SK-N-SH (cell line): ENCODE measurements around the gene EVL. TPM values are rescaled to one million over a fixed set of nuclear protein-coding genes. Genes with fewer than 3 reads are reported as not detected.

ENCODE experiments used
- CTCF ChIA-PET: fragments of 300-600, 350-600 bp; formaldehyde crosslinking; extraction: SDS; loops from one replicate; lab custom pipeline; 2021; lab: Yijun Ruan, JAX
- POLR2A ChIA-PET: fragments of 350-600 bp; sonication (Branson Sonifier 250); formaldehyde crosslinking; extraction: SDS; loops from one replicate; lab custom pipeline; 2020; ENCODE audit warnings: antibody characterized with exemption, inconsistent platforms; lab: Yijun Ruan, JAX
- DNase-seq: peaks from one replicate; pipeline ENCODE4 v3.0.0; 2012
- H2AFZ ChIP-seq: fragments of 200-600 bp; sonication (generic); 2 replicates; pipeline ENCODE4 v1.8.1; 2016; ENCODE audit warnings: antibody characterized with exemption, mild to moderate bottlenecking, low read depth
- H3F3A ChIP-seq: fragments of 200-600 bp; sonication (generic); replicated peaks from 2 replicates; pipeline ENCODE3; 2016; ENCODE audit warnings: antibody characterized with exemption, mild to moderate bottlenecking; ENCODE audit not compliant: insufficient read depth
- H3K27ac ChIP-seq, 2 experiments: fragments of 200-500 bp in 1 of 2; fragments of 200-600 bp in 1 of 2; sonication (Bioruptor generic) in 1 of 2; sonication (generic), shearing (Covaris generic) in 1 of 2; 2 replicates each; pipeline versions ENCODE4 v1.5.1 to v1.6.1; 2014 to 2016; ENCODE audit warnings: low read depth in 2 of 2, inconsistent platforms in 1 of 2, low read length in 1 of 2, mild to moderate bottlenecking in 1 of 2, mixed read lengths in 1 of 2
- H3K27me3 ChIP-seq: fragments of 200-600 bp; sonication (generic), shearing (Covaris generic); 2 replicates; pipeline ENCODE4 v1.6.1; 2016; ENCODE audit warnings: mixed run types; ENCODE audit not compliant: insufficient read depth
- H3K36me3 ChIP-seq, 2 experiments: fragments of 200-500 bp in 1 of 2; fragments of 200-600 bp in 1 of 2; sonication (Bioruptor generic) in 1 of 2; sonication (generic) in 1 of 2; replicated peaks in 1 of 2; 2 replicates each; pipeline versions ENCODE3 to v1.5.1; 2014 to 2016; ENCODE audit warnings: low read length in 1 of 2, mild to moderate bottlenecking in 1 of 2; ENCODE audit not compliant: insufficient read depth in 2 of 2, control insufficient read depth in 1 of 2
- H3K4me1 ChIP-seq, 2 experiments: fragments of 200-500 bp in 1 of 2; fragments of 200-600 bp in 1 of 2; sonication (Bioruptor generic) in 1 of 2; sonication (generic), shearing (Covaris generic) in 1 of 2; 2 replicates each; pipeline versions ENCODE4 v1.5.1 to v1.6.1; 2014 to 2016; ENCODE audit warnings: low read depth in 1 of 2, low read length in 1 of 2, mixed run types in 1 of 2; ENCODE audit not compliant: insufficient read depth in 2 of 2, control insufficient read depth in 1 of 2
- H3K4me2 ChIP-seq: fragments of 200-600 bp; sonication (generic), shearing (Covaris generic); 2 replicates; pipeline ENCODE4 v1.6.1; 2017; ENCODE audit warnings: mixed run types
- H3K4me3 ChIP-seq, 2 experiments: fragments of 200-500 bp in 1 of 2; fragments of 200-600 bp in 1 of 2; sonication (Bioruptor generic) in 1 of 2; sonication (generic), shearing (Covaris generic) in 1 of 2; 2 replicates each; pipeline versions ENCODE4 v1.5.1 to v1.8.1; 2014 to 2016; ENCODE audit warnings: low read depth in 2 of 2, inconsistent platforms in 1 of 2, low read length in 1 of 2, mild to moderate bottlenecking in 1 of 2, mixed read lengths in 1 of 2, moderate library complexity in 1 of 2
- H3K79me2 ChIP-seq: fragments of 200-600 bp; sonication (generic); 2 replicates; pipeline ENCODE4 v1.8.1; 2017; ENCODE audit warnings: mild to moderate bottlenecking; ENCODE audit not compliant: insufficient read depth
- H3K9ac ChIP-seq: fragments of 200-600 bp; sonication (generic); 2 replicates; pipeline ENCODE4 v1.6.1; 2017; ENCODE audit warnings: mixed run types
- H3K9me2 ChIP-seq: fragments of 200-600 bp; sonication (generic); 2 replicates; pipeline ENCODE4 v1.6.1; 2017; ENCODE audit warnings: mixed run types
- H3K9me3 ChIP-seq: fragments of 200-600 bp; sonication (generic); 2 replicates; pipeline ENCODE4 v1.6.1; 2017; ENCODE audit warnings: mixed run types, mild to moderate bottlenecking, moderate library complexity
- H4K20me1 ChIP-seq: fragments of 200-600 bp; sonication (generic); 2 replicates; pipeline ENCODE4 v1.6.1; 2017; ENCODE audit warnings: mild to moderate bottlenecking, mixed run types; ENCODE audit not compliant: insufficient read depth
- FOSL2 ChIP-seq: IDR thresholded peaks from 2 replicates; pipeline ENCODE4 v1.4.0; 2012; ENCODE audit warnings: low read depth, mild to moderate bottlenecking, moderate library complexity, borderline replicate concordance
- GABPA ChIP-seq: IDR thresholded peaks from 2 replicates; pipeline ENCODE4 v1.4.0; 2012; ENCODE audit warnings: low read depth, mild to moderate bottlenecking
- MEF2A ChIP-seq: IDR thresholded peaks from 2 replicates; pipeline ENCODE4 v1.4.0; 2012; ENCODE audit warnings: low read depth, borderline replicate concordance
- SIN3A ChIP-seq: IDR thresholded peaks from 2 replicates; pipeline ENCODE4 v1.6.1; 2012; ENCODE audit warnings: low read depth, mild to moderate bottlenecking, low read length, moderate library complexity, borderline replicate concordance
- SMC3 ChIP-seq: IDR thresholded peaks from 2 replicates; pipeline ENCODE4 v1.6.1; 2012; ENCODE audit warnings: low read depth, low read length, improper control_type of control experiment
- YY1 ChIP-seq: IDR thresholded peaks from 2 replicates; pipeline ENCODE4 v1.4.0; 2012; ENCODE audit warnings: low read depth, mild to moderate bottlenecking
- ZBTB33 ChIP-seq: IDR thresholded peaks from 2 replicates; pipeline ENCODE4 v1.4.0; 2012; ENCODE audit warnings: low read depth, borderline replicate concordance
- WGBS: methylation state at CpG from one replicate; pipeline ENCODE4 v1.1.6; 2017; ENCODE audit warnings: low lambda C conversion rate; 5-methylcytosine and 5-hydroxymethylcytosine counted together
- polyA plus RNA-seq, 3 experiments: library from polyadenylated mRNA; depleted of rRNA; stranded (reverse); fragments of >200 nt; gene quantifications; 2 replicates each; pipeline ENCODE4 v1.2.3, GENCODE V29; 2012
- TF ChIP-seq, protein P1 (sequence below): fragments of 200-600 bp; sonication (generic); IDR thresholded peaks from 2 replicates; pipeline ENCODE4 v1.6.1; 2017; ENCODE audit warnings: antibody characterized with exemption, mild to moderate bottlenecking, moderate library complexity

Gene EVL
- polyA plus RNA-seq, 1 of the 3 experiments (the other 2 are of a cell fraction), result 36.5 TPM

DNA sequence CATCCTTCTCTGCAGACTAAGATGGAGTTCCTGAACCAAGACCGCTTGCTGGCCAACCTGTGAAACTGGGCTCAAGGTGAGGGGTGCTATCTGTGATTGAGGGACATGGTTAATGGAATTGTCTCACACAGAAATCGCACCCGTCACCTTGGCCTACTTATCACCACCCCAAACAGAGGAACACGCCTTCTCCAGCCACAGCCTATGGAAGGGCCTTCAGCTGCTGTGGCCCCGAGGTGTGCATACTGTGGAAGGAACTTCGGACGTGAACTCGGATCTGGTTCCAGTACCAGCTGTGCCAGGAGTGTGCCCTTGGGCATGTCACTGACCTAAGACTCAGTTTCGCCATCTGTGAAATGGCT is 44.4 kb downstream of the EVL start:
- CTCF ChIA-PET, result interaction anchor here (1.1 to 5.1 kb wide), 7 partner anchors 8 to 127 kb away, joined by 3 to 70 read pairs (median 40); no protein-coding TSS in a partner anchor

DNA sequence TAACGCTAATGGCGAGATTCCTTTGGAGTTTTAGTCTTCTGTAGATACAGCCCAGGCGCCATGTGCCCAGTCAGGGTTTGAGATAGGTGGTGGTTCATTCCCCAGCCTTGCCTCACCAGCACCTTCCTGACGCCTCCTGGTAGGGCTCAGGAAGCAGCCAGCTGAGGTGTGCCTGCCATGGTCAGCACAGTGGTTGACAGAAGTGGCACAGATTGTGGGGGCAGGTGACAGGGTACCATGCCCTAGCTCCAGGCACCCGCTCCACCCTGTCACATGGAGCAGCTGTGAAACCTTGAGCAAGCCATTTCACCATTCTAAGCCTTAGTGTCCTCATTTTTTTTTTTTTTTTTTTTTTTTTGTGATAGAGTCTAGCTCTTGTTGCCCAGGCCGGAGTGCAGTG is 45.6 kb downstream of the EVL start:
- 79% methylated on average over 6 of the region's 6 CpGs for WGBS

More for the DNA sequence above, 44.4 kb downstream of the EVL start:
- Histone ChIP-seq H3K4me1 (peaks cover 10 to 15% of the 10 kb centered on the region in 2 experiments; a peak in 3 of 4 replicates), H2AFZ (no peak overlapping the region), H3K79me2 (no peaks in the 10 kb centered on the region), H3K9ac (no peak overlapping the region), H3K4me2 (no peak overlapping the region), H3K9me2 (no peaks in the 10 kb centered on the region), H3K27ac (no peak overlapping the region), H3K27me3 (no peaks in the 10 kb centered on the region), H4K20me1 (no peaks in the 10 kb centered on the region), H3K36me3 (no peaks in the 10 kb centered on the region), H3K9me3 (no peaks in the 10 kb centered on the region), H3F3A (peaks cover 6% of the 10 kb centered on the region), H3K4me3 (no peak overlapping the region)
- POLR2A ChIA-PET, result no interaction called here
- TF ChIP-seq FOSL2 (no peak), GABPA (no peak)
- TF ChIP-seq, protein P1, sequence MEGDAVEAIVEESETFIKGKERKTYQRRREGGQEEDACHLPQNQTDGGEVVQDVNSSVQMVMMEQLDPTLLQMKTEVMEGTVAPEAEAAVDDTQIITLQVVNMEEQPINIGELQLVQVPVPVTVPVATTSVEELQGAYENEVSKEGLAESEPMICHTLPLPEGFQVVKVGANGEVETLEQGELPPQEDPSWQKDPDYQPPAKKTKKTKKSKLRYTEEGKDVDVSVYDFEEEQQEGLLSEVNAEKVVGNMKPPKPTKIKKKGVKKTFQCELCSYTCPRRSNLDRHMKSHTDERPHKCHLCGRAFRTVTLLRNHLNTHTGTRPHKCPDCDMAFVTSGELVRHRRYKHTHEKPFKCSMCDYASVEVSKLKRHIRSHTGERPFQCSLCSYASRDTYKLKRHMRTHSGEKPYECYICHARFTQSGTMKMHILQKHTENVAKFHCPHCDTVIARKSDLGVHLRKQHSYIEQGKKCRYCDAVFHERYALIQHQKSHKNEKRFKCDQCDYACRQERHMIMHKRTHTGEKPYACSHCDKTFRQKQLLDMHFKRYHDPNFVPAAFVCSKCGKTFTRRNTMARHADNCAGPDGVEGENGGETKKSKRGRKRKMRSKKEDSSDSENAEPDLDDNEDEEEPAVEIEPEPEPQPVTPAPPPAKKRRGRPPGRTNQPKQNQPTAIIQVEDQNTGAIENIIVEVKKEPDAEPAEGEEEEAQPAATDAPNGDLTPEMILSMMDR, result no peak
- DNase-seq, result no peak
- 99% methylated on average over 6 of the region's 9 CpGs for WGBS

More for the DNA sequence above, 45.6 kb downstream of the EVL start:
- Histone ChIP-seq H3K9me3 (no peaks in the 10 kb centered on the region), H3K27me3 (no peaks in the 10 kb centered on the region), H3K27ac (no peak overlapping the region), H3K4me3 (no peak overlapping the region), H3K4me1 (peaks cover 0 to 17% of the 10 kb centered on the region in 2 experiments; a peak in 2 of 4 replicates), H3K4me2 (no peak overlapping the region), H2AFZ (no peak overlapping the region), H3F3A (no peaks in the 10 kb centered on the region), H3K79me2 (no peaks in the 10 kb centered on the region), H3K36me3 (no peaks in the 10 kb centered on the region), H4K20me1 (no peaks in the 10 kb centered on the region), H3K9ac (no peak overlapping the region), H3K9me2 (no peaks in the 10 kb centered on the region)
- POLR2A ChIA-PET, result interaction anchor here (0.7 kb wide), 1 partner anchor 41 kb away, joined by 4 read pairs; no protein-coding TSS in a partner anchor
- no peak for TF ChIP-seq ZBTB33
- TF ChIP-seq SIN3A, result no peak
- TF ChIP-seq SMC3, result no peak
- TF ChIP-seq YY1, result no peak
- TF ChIP-seq MEF2A, result no peak
- no peak for TF ChIP-seq GABPA
- CTCF ChIA-PET, result interaction anchor here (5.1 kb wide), 1 partner anchor 18 kb away, joined by 70 read pairs; no protein-coding TSS in a partner anchor
- DNase-seq, result no peak
